GM21723 (cell line): ENCODE data around the gene COQ7.
A peak's percentile ranks its signal among the peaks of the same experiment; 100 is the strongest.

Experiments used
- ATAC-seq: cut with Tn5 transposase; IDR thresholded peaks from one replicate; pipeline ENCODE4 v1.9.1; 2021; ENCODE audit warnings: mild to moderate bottlenecking, moderate library complexity; ENCODE audit not compliant: unreplicated experiment

COQ7 gene

DNA sequence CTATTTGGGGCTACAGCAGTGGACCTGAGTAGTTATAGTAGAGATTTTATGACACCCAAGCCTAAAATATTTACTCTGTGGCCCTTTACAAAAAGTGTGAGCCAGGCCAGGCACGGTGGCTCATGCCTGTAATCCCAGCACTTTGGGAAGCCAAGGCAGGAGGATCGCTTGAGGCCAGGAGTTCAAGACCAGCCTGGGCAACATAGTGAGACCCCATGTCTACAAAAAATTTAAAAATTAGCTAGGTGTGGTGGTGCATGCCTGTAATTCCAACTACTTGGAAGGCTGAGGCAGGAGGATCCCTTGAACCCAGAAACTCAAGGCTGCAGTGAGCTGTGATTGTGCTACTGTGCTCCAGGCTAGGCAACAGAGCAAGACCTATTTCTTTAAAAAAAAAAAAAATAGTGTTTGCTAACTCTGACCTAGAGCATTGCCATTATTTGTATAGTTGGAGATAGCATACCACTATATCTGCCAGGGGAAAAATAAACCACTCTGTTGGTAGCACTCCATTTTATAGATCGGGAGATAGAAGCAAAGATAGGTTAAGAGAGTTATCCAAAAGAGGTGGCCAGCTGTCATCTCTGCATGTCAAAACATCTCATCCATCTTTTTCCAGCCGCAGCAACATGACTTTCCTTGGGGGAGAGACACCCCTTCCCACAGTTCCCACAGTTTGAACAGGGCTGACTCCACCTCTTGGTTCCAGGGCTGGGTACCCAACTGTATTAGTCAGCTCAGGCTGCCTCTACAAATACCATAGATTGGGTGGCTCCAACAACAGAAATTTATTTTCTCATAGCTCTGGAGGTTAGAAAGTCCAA lies 43.3 kb downstream of the COQ7 start:
- ATAC-seq = no peak

DNA sequence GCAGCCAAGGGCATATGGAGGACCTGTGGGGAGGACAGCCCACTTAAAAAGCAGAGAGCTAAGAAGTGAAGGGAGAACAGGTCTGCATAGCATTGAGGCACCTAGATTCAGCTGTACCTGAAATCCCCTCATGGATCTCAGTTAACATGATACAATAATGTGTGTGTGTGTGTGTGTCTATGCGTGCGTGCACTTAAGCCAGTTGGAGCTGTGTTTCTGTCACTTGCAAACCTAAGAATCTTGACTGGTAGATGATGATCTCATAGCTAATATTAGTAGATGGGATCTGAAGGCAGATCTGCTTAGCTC lies 44.6 kb downstream of the COQ7 start:
- no peak for ATAC-seq

DNA sequence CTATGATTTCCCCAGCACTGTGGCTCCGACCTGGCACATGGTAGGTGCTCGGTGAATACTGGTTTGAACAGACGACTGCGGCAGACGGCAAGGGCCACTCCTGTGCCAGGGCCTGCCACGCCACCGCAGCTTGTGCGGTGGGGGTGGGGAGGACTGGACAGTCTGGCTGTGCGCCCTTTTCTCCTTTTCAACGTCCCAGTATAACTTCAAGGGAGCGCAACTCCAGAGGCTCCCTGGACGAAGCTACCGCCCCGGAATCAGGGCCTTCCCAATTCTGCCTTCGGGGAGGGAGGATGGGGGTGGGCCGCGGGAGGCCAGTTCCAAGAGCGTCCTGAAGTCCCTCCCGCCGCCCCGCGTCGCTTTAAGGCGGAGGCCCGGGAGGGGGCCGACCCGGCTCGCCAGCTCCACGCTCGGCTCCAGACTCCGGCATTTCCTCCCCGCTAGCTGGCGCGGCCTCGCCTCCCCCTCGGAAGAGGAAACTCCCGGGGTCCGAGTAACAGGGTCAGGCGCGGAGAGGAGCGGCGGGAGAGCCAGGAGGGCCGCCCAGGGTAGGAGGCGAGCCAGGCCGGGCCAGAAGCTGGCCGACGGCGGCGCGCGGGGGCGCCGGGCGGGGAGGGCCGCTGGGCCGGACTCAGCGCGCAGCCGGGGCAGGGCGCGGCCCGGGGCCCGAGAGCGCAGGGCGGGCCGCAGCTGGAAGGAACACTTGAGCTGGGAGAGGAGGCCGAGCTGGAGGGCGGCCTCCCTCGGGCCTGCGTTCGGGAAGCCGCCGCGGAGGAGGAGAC lies 46.4 kb downstream of the COQ7 start, which contains the start of gene ITPRIPL2:
Gene ITPRIPL2, plus strand, starts transcription at position 388 of the 782 bp plus-strand sequence. CDS start 498 bp downstream, outside the sequence.
- ATAC-seq = peak; percentile 35

- peak; percentile 1 for ATAC-seq
These were observed 47.1 kb downstream of the COQ7 start for GRCh38 chr16:19114359-19115147.

DNA sequence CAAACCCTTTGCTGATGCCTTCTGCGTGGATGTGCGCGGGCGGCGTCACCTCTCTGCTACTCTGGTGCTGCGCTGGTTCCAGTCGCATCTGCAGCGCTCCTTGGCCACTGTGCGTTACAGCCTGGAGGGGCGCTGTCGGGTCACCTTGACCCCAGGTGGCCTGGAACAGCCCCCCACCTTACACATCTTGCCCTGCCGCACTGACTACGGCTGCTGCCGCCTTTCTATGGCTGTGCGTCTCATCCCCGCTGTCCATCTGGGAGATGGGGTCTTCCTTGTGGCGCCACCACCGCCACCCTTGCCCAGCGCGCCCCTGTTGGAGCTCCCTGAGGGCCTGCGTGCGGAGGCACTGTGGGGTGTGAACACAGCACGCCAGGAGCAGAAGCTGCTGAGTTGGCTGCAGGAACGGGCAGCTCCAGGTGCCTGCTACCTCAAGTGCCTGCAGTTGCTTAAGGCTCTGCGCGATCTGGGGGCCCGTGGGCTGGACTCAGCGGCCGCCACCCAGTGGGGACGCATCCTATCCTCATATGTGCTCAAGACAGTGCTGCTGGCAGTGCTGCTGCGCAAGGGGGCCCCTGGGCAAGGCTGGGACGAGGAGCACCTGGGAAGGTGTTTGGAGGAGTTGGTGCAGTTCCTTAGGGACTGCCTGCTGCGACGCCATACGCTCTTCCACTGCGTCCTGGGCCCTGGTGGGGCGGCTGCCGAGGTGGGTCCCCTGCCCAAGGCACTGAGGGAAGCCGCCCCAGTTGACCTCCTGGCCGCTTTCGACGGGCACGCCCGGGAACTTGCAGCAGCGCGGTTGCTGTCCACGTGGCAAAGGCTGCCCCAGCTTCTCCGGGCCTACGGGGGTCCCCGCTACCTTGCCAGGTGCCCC lies 48.0 kb downstream of the COQ7 start:
- no peak for ATAC-seq

DNA sequence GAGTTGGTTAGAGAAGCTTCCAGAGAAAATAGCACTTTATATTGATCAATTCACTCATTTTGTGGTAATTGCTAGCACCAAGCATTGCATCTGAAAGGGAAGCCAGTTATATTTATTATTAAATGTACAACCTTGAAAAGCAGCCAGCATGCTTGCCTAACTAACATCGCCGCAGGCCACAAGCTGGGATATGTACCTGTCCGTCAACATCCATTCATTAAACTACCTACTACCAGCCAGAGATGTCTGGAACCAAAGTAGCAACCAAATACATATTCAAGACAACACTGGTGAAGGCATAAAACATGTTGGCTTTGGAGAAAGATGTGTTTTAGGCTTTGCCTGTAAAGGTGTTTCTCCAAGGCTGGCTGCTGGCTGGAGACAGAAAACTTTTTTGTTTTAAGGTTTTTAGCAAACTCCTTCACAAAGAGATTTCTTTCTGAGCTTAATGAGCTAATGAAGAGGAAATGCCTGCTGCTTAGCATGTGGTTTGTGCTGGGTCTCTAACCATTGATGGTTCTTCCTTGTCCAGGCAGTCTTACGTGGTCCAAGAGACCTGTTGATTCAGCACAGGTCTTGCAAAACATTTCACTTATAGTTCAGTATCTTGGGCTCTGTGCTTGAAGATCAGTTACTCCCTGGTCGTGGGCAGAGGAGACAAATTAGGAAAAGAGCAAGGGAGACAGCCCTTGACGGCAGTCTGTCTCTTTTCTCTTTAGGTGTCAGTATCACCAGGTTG lies 49.5 kb downstream of the COQ7 start:
- no peak for ATAC-seq

DNA sequence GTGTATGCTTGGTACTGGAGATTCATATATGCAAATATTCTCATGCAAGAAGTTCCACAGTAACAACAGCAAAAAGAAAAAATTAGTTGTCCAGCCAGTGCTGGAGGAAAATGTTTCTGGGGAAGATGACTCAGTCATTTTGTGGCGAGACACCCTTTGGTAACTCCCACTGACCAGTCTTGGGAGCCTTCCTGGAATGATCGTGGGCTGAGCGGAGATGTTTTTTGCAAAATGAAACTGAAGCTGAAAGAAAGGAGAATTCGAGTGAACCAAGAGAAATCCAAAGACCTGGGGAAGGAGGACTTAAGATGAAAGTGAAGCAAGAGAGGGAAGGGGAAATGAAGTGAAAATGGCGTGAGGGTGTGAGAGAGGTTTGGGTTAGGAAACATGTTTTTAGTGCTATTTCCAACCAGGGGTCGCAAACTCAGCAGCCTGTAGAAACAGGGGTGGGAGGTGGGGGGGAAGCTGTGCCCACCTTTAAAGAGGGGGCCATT lies 51.6 kb downstream of the COQ7 start:
- ATAC-seq = no peak

GRCh38 chr16:19119564-19119963 lies 52.1 kb downstream of the COQ7 start:
- no peak for ATAC-seq

DNA sequence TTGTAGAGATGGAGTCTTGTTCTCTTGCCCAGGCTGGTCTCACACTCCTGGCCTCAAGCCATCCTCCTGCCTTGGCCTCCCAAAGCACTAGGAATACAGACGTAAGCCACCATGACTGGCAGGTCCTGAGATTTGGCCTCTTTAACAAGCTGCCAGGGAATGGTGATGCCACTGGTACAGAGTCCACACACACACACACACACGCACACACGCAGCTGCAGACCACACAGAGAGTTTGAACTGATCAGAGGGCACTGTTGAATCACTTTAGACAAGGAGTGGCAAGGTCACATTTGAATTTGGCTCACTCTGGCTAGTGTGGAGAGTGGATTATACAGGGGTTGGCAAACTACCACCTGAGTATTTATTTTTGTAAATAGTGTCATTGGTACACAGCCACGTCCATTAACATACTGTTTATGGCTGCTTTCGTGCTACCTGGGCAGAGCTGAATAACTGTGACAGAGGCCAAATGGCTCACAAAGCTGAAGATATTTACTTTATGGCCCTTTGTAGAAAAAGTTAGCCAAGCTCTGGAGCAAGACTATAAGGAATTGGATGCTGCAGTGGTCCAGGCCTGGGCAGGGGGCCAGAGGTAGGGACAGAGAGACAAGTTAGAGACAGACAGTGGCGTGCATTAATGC lies 56.2 kb downstream of the COQ7 start:
- ATAC-seq = no peak

GRCh38 chr16:19126300-19126699 lies 58.9 kb downstream of the COQ7 start:
- no peak for ATAC-seq

DNA sequence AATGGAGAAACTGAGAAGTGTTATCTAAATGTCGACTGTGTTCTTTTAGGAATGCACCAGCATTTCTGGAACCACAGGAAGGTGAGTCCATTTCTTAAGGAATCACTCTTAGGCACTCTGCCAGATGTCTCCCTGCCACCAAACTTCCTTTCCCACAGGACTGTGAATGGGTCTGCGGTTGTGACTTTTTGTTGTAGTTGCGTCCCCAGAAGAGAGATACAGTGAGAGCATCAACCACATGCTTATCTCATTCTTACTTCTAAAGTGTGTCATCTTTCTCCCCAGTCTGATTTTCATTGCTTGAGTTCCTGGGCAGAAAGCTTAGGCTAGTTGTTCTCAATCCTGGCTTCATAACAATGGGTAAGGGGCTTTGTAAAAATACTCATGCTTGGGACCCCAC lies 59.8 kb downstream of the COQ7 start:
- peak; percentile 30 for ATAC-seq

DNA sequence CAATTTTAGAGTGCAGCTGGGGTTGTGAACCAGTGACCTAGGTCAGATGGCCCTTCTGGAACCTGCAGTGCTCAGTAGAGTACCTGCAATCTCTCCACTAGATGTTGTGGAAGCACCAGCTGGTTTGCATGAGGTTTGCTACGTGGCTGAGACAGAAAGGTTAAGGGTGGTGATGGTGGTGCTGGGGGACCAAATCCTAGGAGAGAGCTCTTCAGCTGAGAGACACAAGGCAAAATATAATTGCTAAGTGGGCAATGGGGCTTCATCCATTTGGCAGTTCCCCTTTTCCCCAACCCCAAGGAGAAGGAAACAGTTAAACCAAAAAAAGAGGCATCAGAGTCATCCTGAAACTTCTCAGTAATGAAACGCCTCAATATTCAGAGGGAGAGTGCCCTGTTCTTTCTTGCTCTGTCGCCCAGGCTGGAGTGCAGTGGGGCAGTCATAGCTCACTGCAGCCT lies 60.3 kb downstream of the COQ7 start:
- peak; percentile 54 for ATAC-seq

GRCh38 chr16:19128454-19129200 lies 61.2 kb downstream of the COQ7 start:
- no peak for ATAC-seq
